T follicular helper cell (primary cell): ENCODE results near the gene CWC27.
"Not testable (repeated sequence)": the region's sequence is repeated elsewhere in the genome, so short reads cannot be mapped to it uniquely, and the experiment has no call there.

ENCODE experiments used
- DNase-seq: peaks from one replicate; pipeline ENCODE4 v3.0.0-alpha.2; 2020; ENCODE audit warnings: low read depth

Gene CWC27

DNA sequence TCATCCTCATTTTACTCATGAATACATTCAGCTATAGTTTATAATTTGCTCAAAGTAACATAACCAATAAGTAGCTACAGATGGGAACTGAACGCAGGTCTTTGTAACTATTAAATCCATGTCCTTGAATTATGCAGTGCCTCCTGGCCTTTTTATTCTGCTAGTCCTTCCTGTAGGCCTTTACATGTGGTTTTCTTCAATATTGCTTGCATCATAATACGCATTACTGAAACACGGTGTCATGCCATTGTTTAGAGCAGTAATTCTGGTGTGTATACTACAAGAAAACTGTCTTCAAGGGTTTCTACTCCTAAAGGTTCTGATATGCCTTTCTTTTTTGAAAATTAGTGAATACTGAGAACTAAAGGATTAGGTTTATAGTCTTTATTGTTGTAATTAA lies 20.7 kb downstream of the CWC27 start:
- DNase-seq: no peak

DNA sequence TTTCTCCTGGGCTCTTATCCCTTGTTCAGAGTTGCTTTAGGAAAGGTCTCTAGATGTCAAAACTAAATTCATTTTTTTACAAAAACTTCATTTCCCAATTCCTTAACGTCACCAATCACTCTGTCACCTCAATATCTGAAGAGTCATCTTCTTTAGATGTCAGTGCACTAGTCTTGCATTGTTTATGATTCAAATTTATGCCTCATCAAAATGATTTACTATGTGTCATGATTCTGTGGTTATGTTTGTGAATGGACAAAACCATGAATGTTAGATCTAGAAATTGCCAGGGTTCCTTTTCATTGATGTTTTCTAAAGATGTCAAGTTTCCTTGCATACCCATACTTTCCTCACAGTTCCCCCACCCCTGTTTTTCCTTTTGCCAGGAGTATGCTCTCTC lies 21.5 kb downstream of the CWC27 start:
- DNase-seq: no peak

GRCh38 chr5:64792469-64792868 lies 23.7 kb downstream of the CWC27 start:
- no peak for DNase-seq

DNA sequence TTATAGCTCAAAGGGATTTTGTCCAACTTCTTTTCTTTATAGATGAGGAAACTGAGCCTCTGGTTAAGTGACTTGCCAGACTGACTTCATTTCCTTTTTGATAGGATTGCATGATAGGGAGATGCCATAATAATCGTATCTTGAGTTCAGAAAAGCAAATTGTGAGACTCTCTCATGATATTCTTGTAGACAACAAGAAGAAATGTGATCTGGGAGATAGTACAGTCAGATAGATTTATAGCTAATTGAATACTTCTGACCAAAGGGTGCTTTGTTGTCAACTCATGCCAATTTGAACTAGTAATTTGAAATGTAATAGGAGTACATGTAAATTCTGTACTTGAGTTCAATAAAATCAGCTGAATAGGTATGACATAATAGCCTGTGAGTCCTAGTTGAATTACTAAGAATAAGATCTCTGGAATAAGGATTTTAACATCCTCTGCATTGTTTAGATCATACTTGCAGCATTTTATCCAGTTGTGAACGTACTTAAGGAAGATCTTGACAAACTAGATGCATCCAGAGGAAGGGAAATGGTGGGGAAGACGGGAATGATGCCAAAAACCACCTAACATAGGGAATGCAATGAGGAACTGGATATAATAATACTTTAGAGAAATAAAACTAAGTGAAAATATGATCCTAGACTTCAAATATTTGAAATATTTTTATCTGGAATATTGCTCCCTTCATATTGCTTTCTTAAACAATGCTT lies 25.5 kb downstream of the CWC27 start:
- no peak for DNase-seq

GRCh38 chr5:64796301-64796700 lies 27.6 kb downstream of the CWC27 start:
- no peak for DNase-seq

DNA sequence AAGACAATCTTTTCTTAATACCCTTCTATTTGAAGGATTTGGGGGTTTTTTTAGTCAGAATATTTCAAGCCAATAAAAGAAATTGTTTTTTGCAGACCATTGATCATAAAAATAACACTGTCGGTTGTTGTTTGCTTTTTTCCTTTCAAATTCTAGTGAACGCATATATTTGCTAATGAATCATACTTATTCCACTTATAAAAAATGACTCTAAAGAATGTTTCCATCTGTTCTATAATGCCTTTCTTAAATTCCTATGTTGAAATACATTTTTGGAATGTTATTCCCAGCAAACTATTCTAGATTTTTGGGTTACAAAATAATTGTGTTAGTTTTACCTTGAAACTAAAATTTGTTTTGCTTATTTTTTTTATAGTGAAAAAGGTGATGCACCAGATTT lies 32.2 kb downstream of the CWC27 start:
- DNase-seq: no peak

- no peak for DNase-seq
These were observed 37.8 kb downstream of the CWC27 start for GRCh38 chr5:64806537-64806936.

GRCh38 chr5:64807520-64807919 lies 38.8 kb downstream of the CWC27 start:
- DNase-seq: no peak

DNA sequence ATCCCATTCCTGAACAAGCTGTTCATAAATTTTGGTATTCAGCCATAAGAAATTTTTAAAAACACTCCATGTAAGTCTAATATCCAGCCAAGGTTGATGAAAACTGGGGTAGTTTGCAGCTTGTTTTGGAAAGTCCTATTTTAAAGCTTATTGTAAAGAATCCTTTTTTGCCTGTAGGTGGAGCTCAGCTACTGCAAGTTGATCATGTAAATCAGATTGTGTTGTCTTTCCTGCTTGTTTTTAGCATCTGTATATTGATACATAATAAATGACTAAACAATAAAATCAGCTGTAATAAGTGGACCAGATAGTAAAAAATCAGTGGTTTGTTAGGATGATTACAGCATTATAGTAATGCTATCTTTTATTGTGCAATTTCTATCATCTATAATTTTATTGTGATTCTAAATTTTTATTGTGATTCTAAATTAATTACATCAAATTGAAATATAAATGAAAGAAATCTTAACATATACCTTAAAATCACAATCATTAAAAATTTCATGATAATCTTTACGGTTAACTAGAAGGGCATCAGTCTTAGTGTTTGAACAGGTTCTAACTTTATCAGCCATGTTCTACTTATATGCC lies 42.4 kb downstream of the CWC27 start:
- no peak for DNase-seq

DNA sequence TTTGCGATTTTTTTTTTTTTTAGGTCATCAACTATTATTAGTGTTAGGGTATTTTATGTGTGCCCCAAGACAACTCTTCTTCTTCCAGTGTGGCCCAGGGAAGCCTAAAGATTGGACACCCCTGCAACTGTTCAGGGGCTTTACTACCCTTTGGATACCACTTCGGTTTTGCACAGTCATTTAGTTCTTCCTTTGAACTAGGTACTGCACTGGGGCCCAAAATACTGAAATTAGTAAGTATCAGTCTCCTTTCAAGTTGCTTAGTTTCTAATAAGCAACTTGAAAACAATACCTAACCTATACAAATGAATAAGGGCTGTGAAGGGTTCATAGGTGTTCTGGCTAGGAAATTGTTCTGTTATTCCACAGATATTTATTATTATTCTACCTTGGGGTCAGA lies 45.3 kb downstream of the CWC27 start:
- no peak for DNase-seq

DNA sequence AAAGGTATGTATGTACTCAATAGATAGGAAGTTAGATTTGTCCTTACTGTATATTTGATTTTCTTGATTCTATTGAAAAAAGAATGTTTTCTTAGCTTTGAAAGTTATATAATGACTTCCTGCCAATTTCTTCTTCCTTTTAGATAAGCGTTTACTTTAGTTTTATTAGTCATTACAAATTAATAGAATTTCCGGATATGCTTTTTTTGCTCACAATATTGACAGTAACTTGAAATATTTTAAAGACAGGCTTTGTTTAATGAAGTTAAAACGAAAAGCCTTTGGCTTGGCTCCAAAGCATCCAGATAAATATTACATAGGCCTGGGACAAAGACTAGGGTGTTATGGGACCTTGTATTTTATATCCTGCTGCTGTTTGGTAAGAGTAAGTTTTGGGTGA lies 49.5 kb downstream of the CWC27 start:
- no peak for DNase-seq

DNA sequence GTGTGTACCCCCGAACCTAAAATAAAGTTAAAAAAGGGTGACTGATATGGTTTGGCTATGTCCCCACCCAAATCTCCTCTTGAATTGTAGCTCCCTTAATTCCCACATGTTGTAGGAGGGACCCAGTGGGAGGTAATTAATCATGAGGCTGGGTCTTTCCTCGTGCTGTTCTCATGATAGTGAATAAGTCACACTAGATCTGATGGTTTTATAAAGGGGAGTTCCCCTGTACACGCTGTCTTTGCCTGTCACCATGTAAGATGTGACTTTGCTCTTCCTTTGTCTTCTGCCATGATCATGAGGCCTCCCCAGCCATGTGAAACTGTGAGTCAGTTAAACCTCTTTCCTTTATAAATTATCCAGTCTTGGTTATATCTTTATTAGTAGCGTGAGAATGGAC lies 50.6 kb downstream of the CWC27 start:
- DNase-seq: not testable (repeated sequence)

- no peak for DNase-seq
These were observed 53.6 kb downstream of the CWC27 start for GRCh38 chr5:64822320-64822719.

DNA sequence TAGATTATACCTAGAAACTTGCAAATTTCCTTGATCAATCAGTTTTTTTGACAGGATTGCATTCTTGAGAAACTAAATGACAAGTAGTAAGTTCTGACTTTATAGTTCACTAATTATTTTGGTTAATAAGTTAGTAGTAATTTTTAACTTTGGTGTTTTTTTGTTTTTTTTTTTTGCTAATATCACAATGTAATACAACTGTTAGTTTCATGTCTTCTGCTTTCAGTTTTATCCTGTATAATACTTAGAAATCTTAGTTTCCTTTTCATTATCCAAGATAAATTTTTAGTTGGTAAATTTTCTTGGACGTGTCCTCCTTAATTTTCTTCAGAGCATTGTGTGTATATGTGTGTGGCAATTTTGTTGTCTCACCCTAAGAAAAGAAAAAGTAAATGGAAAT lies 57.8 kb downstream of the CWC27 start:
- DNase-seq: no peak

- DNase-seq: no peak
These were observed 59.0 kb downstream of the CWC27 start for GRCh38 chr5:64827703-64828102.

GRCh38 chr5:64830650-64831049 lies 61.9 kb downstream of the CWC27 start:
- not testable (repeated sequence) for DNase-seq

DNA sequence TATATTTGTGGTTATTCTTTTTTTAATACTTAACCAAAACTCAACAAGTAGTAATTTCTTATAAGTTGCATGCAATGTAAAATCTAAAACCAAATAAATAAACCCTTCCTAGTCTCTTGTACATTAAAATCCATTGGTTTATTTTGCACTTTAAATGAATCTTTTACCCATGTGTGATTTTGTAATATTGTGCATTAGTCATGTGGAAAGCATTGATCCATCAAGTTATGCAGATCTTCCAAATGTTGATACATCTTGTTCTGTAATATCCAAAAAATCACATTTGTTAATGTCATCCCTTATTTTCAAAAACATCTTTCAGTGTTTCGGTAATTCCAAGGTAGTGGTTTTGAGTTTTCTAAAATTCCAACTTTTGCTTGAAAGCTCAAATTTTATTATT lies 63.3 kb downstream of the CWC27 start:
- no peak for DNase-seq

DNA sequence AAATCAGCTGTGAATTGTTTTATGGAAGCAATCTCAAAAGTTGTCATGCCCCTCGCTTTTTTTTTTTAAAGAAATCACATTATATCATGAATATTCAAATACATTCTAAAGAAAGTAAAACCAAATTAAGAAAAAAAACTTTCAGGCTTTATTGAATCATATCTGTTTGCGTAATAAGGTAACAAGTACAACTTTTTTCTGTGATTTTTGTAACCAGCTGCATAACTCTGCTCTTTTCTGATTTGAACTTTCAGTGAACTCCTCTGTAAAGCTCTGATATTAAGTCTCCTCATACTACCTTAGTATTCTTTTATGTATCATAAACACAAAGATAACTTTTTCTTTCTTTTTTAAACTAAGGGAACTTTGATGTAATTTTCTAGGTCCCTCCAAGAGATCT lies 65.3 kb downstream of the CWC27 start:
- DNase-seq: no peak

DNA sequence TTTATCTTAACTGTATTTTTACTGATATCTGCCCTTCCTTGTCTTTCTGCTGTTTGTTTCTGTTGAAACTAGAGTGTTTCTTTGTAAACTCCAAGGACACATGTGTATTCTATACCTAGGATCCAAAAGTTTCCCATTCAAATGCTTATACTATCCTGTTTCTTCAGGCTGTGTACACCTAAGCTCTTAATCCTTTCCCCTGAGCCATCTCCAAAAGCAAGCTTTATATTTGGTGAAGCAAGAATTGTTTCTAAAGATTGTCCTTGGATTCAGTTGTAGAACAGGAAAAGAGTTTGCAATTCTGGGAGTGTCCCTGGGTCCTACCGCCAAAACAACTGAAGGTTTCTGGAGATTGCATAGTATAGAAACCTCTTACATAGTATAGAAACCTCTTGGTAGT lies 65.9 kb downstream of the CWC27 start:
- no peak for DNase-seq

DNA sequence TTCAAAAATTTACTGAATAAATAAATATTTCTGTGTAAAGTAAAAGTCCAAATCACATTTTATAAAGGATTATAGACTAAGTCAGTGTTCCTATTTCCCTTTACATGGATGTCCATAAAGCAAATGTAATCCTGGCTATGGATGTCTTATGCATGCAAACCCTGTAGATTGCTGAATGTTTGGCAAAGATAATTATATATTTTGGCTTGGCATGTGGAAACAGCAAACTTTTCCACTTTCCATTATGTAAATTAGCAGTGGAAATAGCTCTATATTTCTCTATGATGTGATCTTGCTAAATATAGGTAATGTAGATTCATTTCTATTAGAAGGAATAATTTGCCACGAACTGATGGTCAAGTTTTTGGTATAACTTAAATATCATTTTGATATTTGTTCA lies 66.5 kb downstream of the CWC27 start:
- no peak for DNase-seq

GRCh38 chr5:64836190-64836755 lies 67.5 kb downstream of the CWC27 start:
- DNase-seq: no peak

DNA sequence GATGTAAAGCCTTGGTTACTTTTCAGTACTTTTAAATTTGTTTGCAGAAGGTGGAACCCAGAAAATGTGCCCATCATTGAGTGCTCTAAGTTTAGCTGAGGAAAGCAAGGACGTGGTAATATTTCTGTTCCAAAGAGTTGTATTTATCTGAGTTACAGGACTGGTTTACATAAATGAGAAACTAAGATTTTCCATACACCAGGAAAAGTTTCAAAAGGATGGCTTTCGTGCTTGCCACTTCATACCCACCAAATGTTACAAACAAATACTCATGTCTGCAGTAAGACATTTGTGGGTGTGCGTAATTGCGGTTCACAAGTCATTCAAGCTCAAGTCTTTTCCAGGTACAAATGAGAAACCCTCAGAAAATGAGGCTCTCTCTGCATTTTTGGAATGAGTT lies 68.1 kb downstream of the CWC27 start:
- DNase-seq: no peak

GRCh38 chr5:64838376-64838775 lies 69.6 kb downstream of the CWC27 start:
- DNase-seq: no peak

GRCh38 chr5:64838803-64839202 lies 70.1 kb downstream of the CWC27 start:
- no peak for DNase-seq
